Liver (tissue), 3 donors: ENCODE data around the gene CD9.
"Not testable (repeated sequence)": the region's sequence is repeated elsewhere in the genome, so short reads cannot be mapped to it uniquely, and the experiment has no call there.

ENCODE experiments used
- CTCF ChIP-seq: fragments of 150-350 bp; IDR thresholded peaks from 2 replicates; pipeline ENCODE4 v1.5.1; 2017; ENCODE audit warnings: improper control_type of control experiment, low read depth, low read length; ENCODE audit not compliant: missing input control
- GABPA ChIP-seq, 2 donors: IDR thresholded peaks in 1 of 2; conservative IDR thresholded peaks in 1 of 2; 2 replicates each; pipeline ENCODE4 v1.6.1; 2016; ENCODE audit warnings: antibody characterized with exemption in 2 of 2, mild to moderate bottlenecking in 1 of 2, moderate library complexity in 1 of 2
- donor health status: healthy.
- donor health status: healthy.

DNA sequence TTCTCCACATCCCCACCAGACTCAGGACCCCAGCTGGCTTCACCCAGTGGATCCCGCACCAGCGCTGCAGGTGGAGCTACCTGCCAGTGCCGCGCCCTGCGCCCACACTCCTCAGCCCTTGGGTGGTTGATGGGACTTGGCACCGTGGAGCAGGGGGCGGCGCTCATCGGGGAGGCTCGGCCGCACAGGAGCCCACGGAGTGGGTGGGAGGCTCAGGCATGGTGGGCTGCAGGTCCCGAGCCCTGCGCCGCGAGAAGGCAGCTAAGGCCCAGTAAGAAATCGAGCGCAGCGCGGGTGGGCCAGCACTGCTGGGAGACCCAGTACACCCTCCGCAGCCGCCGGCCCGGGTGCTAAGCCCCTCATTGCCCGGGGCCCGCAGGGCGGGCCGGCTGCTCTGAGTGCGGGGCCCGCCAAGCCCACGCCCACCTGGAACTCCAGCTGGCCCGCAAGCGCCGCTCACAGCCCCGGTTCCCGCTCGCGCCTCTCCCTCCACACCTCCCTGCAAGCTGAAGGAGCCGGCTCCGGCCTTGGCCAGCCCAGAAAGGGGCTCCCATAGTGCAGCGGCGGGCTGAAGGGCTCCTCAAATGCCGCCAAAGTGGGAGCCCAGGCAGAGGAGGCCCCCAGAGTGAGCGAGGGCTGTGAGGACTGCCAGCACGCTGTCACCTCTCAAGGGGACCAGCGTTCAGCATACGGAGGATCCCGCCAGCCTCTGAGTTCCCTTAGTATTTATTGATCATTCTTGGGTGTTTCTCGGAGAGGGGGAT, 9.3 kb upstream of the CD9 start:
- TF ChIP-seq CTCF; GABPA (IDR thresholded peaks at IDR 0.05 in 1 of 2, conservative IDR thresholded peaks at IDR 0.05 in 1 of 2): not testable (repeated sequence)
